ENCODE results near the gene C3orf22. TPM values are rescaled to one million over a fixed set of nuclear protein-coding genes. Genes with fewer than 3 reads are reported as not detected.

The C3orf22 gene
- total RNA-seq, 1 donor from 2014 or later = not detected

DNA sequence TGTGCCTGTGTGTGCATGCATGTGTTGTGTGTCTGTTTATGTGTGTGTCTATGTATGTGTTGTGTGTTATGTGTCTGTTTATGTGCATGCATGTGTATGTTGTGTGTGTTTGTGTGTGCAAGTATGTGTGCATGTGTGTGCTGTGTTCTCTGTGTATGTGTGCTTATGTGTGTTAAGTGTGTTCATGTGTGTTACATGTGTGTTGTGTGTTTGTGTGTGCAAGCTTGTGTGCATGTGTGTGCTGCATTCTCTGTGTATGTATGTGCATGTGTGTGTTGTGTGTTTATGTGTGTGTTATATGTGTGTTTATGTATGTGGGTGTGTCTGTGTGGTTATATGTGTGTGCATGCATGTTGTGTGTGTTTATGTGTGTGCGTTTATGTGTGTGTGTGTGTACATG, 56.1 kb downstream of the C3orf22 start:
- intact Hi-C loops (cut with micrococcal nuclease) = no loop called here
- Histone ChIP-seq H3K4me1 (peaks cover 6% of the 10 kb centered on the region), H3K27ac (replicated peaks) (no peak overlapping the region), H3K27me3 (ENCODE audit: low read depth) (peaks cover 19% of the 10 kb centered on the region), H3K4me3 (no peak overlapping the region), H3K36me3 (no peaks in the 10 kb centered on the region), H3K9me3 (replicated peaks) (no peaks in the 10 kb centered on the region)
- no peak for DNase-seq
- TF ChIP-seq CTCF (IDR thresholded peaks at IDR 0.05; ENCODE audit: borderline replicate concordance) = no peak

GRCh38 chr3:126501736-126502135, 57.0 kb downstream of the C3orf22 start:
- intact Hi-C loops (cut with micrococcal nuclease) = no loop called here
- no peak for TF ChIP-seq CTCF (IDR thresholded peaks at IDR 0.05; ENCODE audit: borderline replicate concordance)
- H3K9me3 ChIP-seq (replicated peaks) = no peaks in the 10 kb centered on the region
- peaks cover 6% of the 10 kb centered on the region for H3K4me1 ChIP-seq
- DNase-seq = peak; percentile 36
- peaks cover 24% of the 10 kb centered on the region for H3K27me3 ChIP-seq (ENCODE audit: low read depth)
- no peak overlapping the region for H3K4me3 ChIP-seq
- H3K36me3 ChIP-seq = no peaks in the 10 kb centered on the region
- H3K27ac ChIP-seq (replicated peaks) = no peak overlapping the region

GRCh38 chr3:126501054-126501453, 57.7 kb downstream of the C3orf22 start:
- Histone ChIP-seq H3K27me3 (ENCODE audit: low read depth) (peaks cover 21% of the 10 kb centered on the region), H3K27ac (replicated peaks) (no peak overlapping the region), H3K9me3 (replicated peaks) (no peaks in the 10 kb centered on the region), H3K4me3 (no peak overlapping the region), H3K4me1 (peaks cover 6% of the 10 kb centered on the region), H3K36me3 (no peaks in the 10 kb centered on the region)
- TF ChIP-seq CTCF (IDR thresholded peaks at IDR 0.05; ENCODE audit: borderline replicate concordance) = no peak
- DNase-seq = no peak
- intact Hi-C loops (cut with micrococcal nuclease) = no loop called here

GRCh38 chr3:126500016-126500415, 58.7 kb downstream of the C3orf22 start:
- no peak for TF ChIP-seq CTCF (IDR thresholded peaks at IDR 0.05; ENCODE audit: borderline replicate concordance)
- H3K4me3 ChIP-seq = no peak overlapping the region
- intact Hi-C loops (cut with micrococcal nuclease) = no loop called here

More at GRCh38 chr3:126500016-126500415, 58.7 kb downstream of the C3orf22 start:
- no peak for DNase-seq
- H3K4me1 ChIP-seq = peaks cover 6% of the 10 kb centered on the region
- no peak overlapping the region for H3K27ac ChIP-seq (replicated peaks)
- no peaks in the 10 kb centered on the region for H3K36me3 ChIP-seq
- no peaks in the 10 kb centered on the region for H3K9me3 ChIP-seq (replicated peaks)
- peaks cover 15% of the 10 kb centered on the region for H3K27me3 ChIP-seq (ENCODE audit: low read depth)

Other genes starting within 250 kb of the C3orf22 start
- 44.6 TPM for gene KLF15, start 201.5 kb downstream of the C3orf22 start, total RNA-seq
- gene CFAP100, start 164.0 kb downstream of the C3orf22 start, total RNA-seq = not detected
- 15.6 TPM for gene ZXDC, start 83.0 kb downstream of the C3orf22 start, total RNA-seq
- not detected for gene UROC1, start 41.2 kb downstream of the C3orf22 start, total RNA-seq
- 0.11 TPM for gene CHST13, start 34.8 kb downstream of the C3orf22 start, total RNA-seq
- gene TXNRD3, start 96.2 kb upstream of the C3orf22 start, total RNA-seq = 4.1 TPM
- 10.1 TPM for gene CHCHD6, start 145.3 kb upstream of the C3orf22 start, total RNA-seq